Caco-2 (cell line): ENCODE measurements around the gene NRXN2. TPM values are rescaled to one million over a fixed set of nuclear protein-coding genes. Genes with fewer than 3 reads are reported as not detected.

Experiments used
- BruUV-seq: library from RNA; stranded (reverse); fragments of 400-500 nt; replicated peaks from 2 replicates; lab custom pipeline; 2021; lab: Mats Ljungman, UMichigan
- CTCF ChIA-PET: fragments of 300-600 bp; sonication (Branson Sonifier 250); formaldehyde crosslinking; loops from one replicate; lab custom pipeline; 2022; ENCODE audit warnings: antibody characterized with exemption; lab: Charles Lee
- POLR2A ChIA-PET: fragments of 300-600 bp; sonication (Branson Sonifier 250); formaldehyde crosslinking; loops from one replicate; lab custom pipeline; 2022; ENCODE audit warnings: antibody characterized with exemption; lab: Charles Lee
- DNase-seq, 2 experiments: peaks; one replicate each; pipeline versions ENCODE4 v3.0.0 to v3.0.0-alpha.2; 2020 to 2022
- H3K27me3 ChIP-seq: replicated peaks from 2 replicates; pipeline ENCODE4 v1.6.0; 2011; ENCODE audit warnings: low read length; ENCODE audit not compliant: control insufficient read depth, insufficient read depth
- H3K36me3 ChIP-seq: 2 replicates; pipeline ENCODE4 v1.5.1; 2011; ENCODE audit warnings: low read length; ENCODE audit not compliant: control insufficient read depth, insufficient read depth
- H3K4me1 ChIP-seq: fragments of 250-450 bp; sonication (Bioruptor Pico); 2 replicates; pipeline ENCODE4 v1.5.1; 2020; ENCODE audit warnings: mild to moderate bottlenecking
- H3K4me3 ChIP-seq: 2 replicates; pipeline ENCODE4 v1.5.1; 2011; ENCODE audit warnings: low read depth, mild to moderate bottlenecking, control low read depth, low read length
- H3K9me3 ChIP-seq: fragments of 250-450 bp; sonication (Bioruptor Pico); 2 replicates; pipeline ENCODE4 v1.5.1; 2020; ENCODE audit warnings: mild to moderate bottlenecking, moderate library complexity
- H3K27ac Mint-ChIP-seq: one replicate; pipeline ENCODE4 v1.8.0; 2022; ENCODE audit warnings: mixed read lengths; ENCODE audit not compliant: unreplicated experiment
- H3K27me3 Mint-ChIP-seq: one replicate; pipeline ENCODE4 v1.8.0; 2022; ENCODE audit warnings: mixed read lengths; ENCODE audit not compliant: insufficient read depth, unreplicated experiment
- H3K36me3 Mint-ChIP-seq: one replicate; pipeline ENCODE4 v1.8.0; 2022; ENCODE audit warnings: mild to moderate bottlenecking, mixed read lengths; ENCODE audit not compliant: insufficient read depth, unreplicated experiment
- H3K4me1 Mint-ChIP-seq: one replicate; pipeline ENCODE4 v1.8.0; 2022; ENCODE audit warnings: low read depth, mixed read lengths; ENCODE audit not compliant: unreplicated experiment
- H3K4me3 Mint-ChIP-seq: one replicate; pipeline ENCODE4 v1.8.0; 2022; ENCODE audit warnings: mild to moderate bottlenecking, moderate library complexity, mixed read lengths; ENCODE audit not compliant: unreplicated experiment
- H3K9me3 Mint-ChIP-seq: one replicate; pipeline ENCODE4 v1.8.0; 2022; ENCODE audit warnings: mixed read lengths; ENCODE audit not compliant: unreplicated experiment
- CTCF ChIP-seq, 2 experiments: fragments of 200-600 bp in 1 of 2; IDR thresholded peaks; 1 replicate in 1 of 2; 2 replicates in 1 of 2; pipeline versions ENCODE4 v1.5.1 to v1.8.0; 2011 to 2022; ENCODE audit warnings: antibody characterized with exemption in 1 of 2, control low read depth in 1 of 2, inconsistent platforms in 1 of 2, low read depth in 1 of 2, low read length in 1 of 2, mild to moderate bottlenecking in 1 of 2, moderate library complexity in 1 of 2; ENCODE audit not compliant: insufficient read depth in 1 of 2, severe bottlenecking in 1 of 2, unreplicated experiment in 1 of 2
- intact Hi-C: fragments of 100-400 bp; cut with micrococcal nuclease; formaldehyde crosslinking; loops from one replicate; pipeline ENCODE4 v1.10.0; 2022; ENCODE audit not compliant: unreplicated experiment
- total RNA-seq: library from RNA; stranded (reverse); gene quantifications from 2 replicates; pipeline ENCODE4 v1.2.3, GENCODE V29; 2022

Gene NRXN2
- total RNA-seq, 1 experiment from 2014 or later, result 7.6 TPM

GRCh38 chr11:64602466-64603070 is 120.4 kb downstream of the NRXN2 start:
- Histone ChIP-seq H3K27me3 (no peaks in the 10 kb centered on the region), H3K4me1 (no peaks in the 10 kb centered on the region), H3K9me3 (no peaks in the 10 kb centered on the region), H3K4me3 (no peak overlapping the region), H3K36me3 (no peaks in the 10 kb centered on the region)
- Mint-ChIP-seq H3K27ac (no peak overlapping the region), H3K27me3 (no peaks in the 10 kb centered on the region), H3K4me1 (no peaks in the 10 kb centered on the region), H3K4me3 (no peak overlapping the region), H3K9me3 (no peaks in the 10 kb centered on the region), H3K36me3 (peaks cover 5% of the 10 kb centered on the region)
- POLR2A ChIA-PET, result no interaction called here
- no TSS peak for BruUV-seq
- no peak for DNase-seq
- CTCF ChIA-PET, result no interaction called here
- intact Hi-C loops, result no loop called here
- no peak for TF ChIP-seq CTCF (IDR thresholded peaks at IDR 0.05; ENCODE audit: insufficient read depth in 1 of 2, low read depth in 1 of 2, low read length in 1 of 2, severe bottlenecking in 1 of 2, unreplicated experiment in 1 of 2)

DNA sequence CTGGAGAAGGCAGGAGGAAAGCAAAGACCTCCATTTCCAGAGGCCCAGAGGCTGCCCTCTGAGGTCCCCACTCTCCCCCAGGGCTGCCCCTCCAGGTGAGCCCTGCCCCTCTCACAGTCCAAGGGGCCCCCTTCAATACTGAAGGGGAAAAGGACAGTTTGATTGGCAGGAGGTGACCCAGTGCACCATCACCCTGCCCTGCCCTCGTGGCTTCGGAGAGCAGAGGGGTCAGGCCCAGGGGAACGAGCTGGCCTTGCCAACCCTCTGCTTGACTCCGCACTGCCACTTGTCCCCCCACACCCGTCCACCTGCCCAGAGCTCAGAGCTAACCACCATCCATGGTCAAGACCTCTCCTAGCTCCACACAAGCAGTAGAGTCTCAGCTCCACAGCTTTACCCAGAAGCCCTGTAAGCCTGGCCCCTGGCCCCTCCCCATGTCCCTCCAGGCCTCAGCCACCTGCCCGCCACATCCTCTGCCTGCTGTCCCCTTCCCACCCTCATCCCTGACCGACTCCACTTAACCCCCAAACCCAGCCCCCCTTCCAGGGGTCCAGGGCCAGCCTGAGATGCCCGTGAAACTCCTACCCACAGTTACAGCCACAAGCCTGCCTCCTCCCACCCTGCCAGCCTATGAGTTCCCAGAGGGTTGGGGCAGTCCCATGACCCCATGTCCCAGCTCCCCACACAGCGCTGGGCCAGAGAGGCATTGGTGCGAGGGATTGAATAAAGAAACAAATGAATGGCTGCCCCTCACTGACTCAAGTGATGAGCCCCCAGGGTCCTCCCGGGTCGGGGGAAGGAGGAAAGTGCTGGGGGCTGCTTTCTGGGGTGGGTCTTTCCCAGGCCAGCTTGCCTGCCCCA is 121.2 kb downstream of the NRXN2 start:
- Histone ChIP-seq H3K4me3 (no peak overlapping the region), H3K27me3 (no peaks in the 10 kb centered on the region), H3K4me1 (no peaks in the 10 kb centered on the region), H3K36me3 (no peaks in the 10 kb centered on the region), H3K9me3 (no peaks in the 10 kb centered on the region)
- Mint-ChIP-seq H3K4me1 (no peaks in the 10 kb centered on the region), H3K4me3 (no peak overlapping the region), H3K36me3 (peaks cover 5% of the 10 kb centered on the region), H3K27me3 (no peaks in the 10 kb centered on the region), H3K27ac (no peak overlapping the region), H3K9me3 (no peaks in the 10 kb centered on the region)
- ChIA-PET CTCF (no interaction called here), POLR2A (interaction anchor here (0.5 kb wide), 1 partner anchor 564 kb away, joined by 4 read pairs; no protein-coding TSS in a partner anchor)
- TF ChIP-seq CTCF (IDR thresholded peaks at IDR 0.05; ENCODE audit: insufficient read depth in 1 of 2, low read depth in 1 of 2, low read length in 1 of 2, severe bottlenecking in 1 of 2, unreplicated experiment in 1 of 2), result no peak
- no peak for DNase-seq
- intact Hi-C loops, result no loop called here
- BruUV-seq, result no TSS peak

GRCh38 chr11:64600281-64600992 is 122.6 kb downstream of the NRXN2 start:
- H3K4me3 ChIP-seq, result no peak overlapping the region
- H3K4me1 ChIP-seq, result no peaks in the 10 kb centered on the region
- H3K9me3 Mint-ChIP-seq, result no peaks in the 10 kb centered on the region
- no peaks in the 10 kb centered on the region for H3K9me3 ChIP-seq
- no peak for DNase-seq
- ChIA-PET POLR2A (no interaction called here), CTCF (interaction anchor here (0.6 to 1.0 kb wide), 3 partner anchors 113 to 528 kb away, joined by 3 read pairs; no protein-coding TSS in a partner anchor)
- no peak for TF ChIP-seq CTCF (IDR thresholded peaks at IDR 0.05; ENCODE audit: insufficient read depth in 1 of 2, low read depth in 1 of 2, low read length in 1 of 2, severe bottlenecking in 1 of 2, unreplicated experiment in 1 of 2)
- no peak overlapping the region for H3K4me3 Mint-ChIP-seq
- H3K27me3 ChIP-seq, result no peaks in the 10 kb centered on the region
- H3K27me3 Mint-ChIP-seq, result no peaks in the 10 kb centered on the region
- no peaks in the 10 kb centered on the region for H3K4me1 Mint-ChIP-seq
- no peaks in the 10 kb centered on the region for H3K36me3 ChIP-seq
- intact Hi-C loops, result no loop called here
- H3K36me3 Mint-ChIP-seq, result peaks cover 5% of the 10 kb centered on the region
- no peak overlapping the region for H3K27ac Mint-ChIP-seq
- BruUV-seq, result no TSS peak
